H1 (cell line): Measurements from ENCODE around the gene DTX3. TPM values are rescaled to one million over a fixed set of nuclear protein-coding genes. Genes with fewer than 3 reads are reported as not detected.
A peak's percentile ranks its signal among the peaks of the same experiment; 100 is the strongest.

Experiments used
- CTCF ChIA-PET: fragments of 300-600 bp; sonication (Branson Sonifier 250); formaldehyde crosslinking; loops from one replicate; lab custom pipeline; 2021; ENCODE audit not compliant: partially characterized antibody; lab: Charles Lee
- POLR2A ChIA-PET: fragments of 300-600 bp; sonication (Branson Sonifier 250); formaldehyde crosslinking; loops from one replicate; lab custom pipeline; 2021; ENCODE audit warnings: inconsistent platforms; ENCODE audit not compliant: partially characterized antibody; lab: Charles Lee
- DNase-seq, 2 experiments: peaks; one replicate each; pipeline versions ENCODE4 v3.0.0 to v3.0.0-alpha.2; 2010 to 2022; ENCODE audit warnings: low spot score in 2 of 2, low read depth in 1 of 2, mixed read lengths in 1 of 2
- FAIRE-seq: peaks from 2 replicates; lab custom pipeline; 2011; peaks lifted over from hg19 to GRCh38; lab: Jason Lieb, UNC
- H2AFZ ChIP-seq: 2 replicates; pipeline ENCODE4 v1.8.1; 2012; ENCODE audit warnings: low read length, inconsistent platforms
- H2AK5ac ChIP-seq: 2 replicates; pipeline ENCODE4 v1.6.1; 2013; ENCODE audit warnings: low read depth, low read length
- H2BK120ac ChIP-seq: replicated peaks from 2 replicates; pipeline ENCODE3; 2013; ENCODE audit warnings: low read depth, low read length, inconsistent platforms
- H2BK12ac ChIP-seq: 2 replicates; pipeline ENCODE4 v1.6.1; 2013; ENCODE audit warnings: low read depth, low read length
- H2BK15ac ChIP-seq: 2 replicates; pipeline ENCODE4 v1.6.1; 2013; ENCODE audit warnings: low read length
- H2BK20ac ChIP-seq: 2 replicates; pipeline ENCODE4 v1.6.1; 2013; ENCODE audit warnings: low read length
- H2BK5ac ChIP-seq: 2 replicates; pipeline ENCODE4 v1.6.1; 2013; ENCODE audit warnings: low read depth, low read length
- H3K14ac ChIP-seq: 2 replicates; pipeline ENCODE4 v1.6.1; 2013; ENCODE audit warnings: inconsistent platforms; ENCODE audit not compliant: insufficient read length
- H3K18ac ChIP-seq: 2 replicates; pipeline ENCODE4 v1.6.1; 2013; ENCODE audit warnings: low read length; ENCODE audit errors: extremely low read depth
- H3K23ac ChIP-seq: 2 replicates; pipeline ENCODE4 v1.6.1; 2013; ENCODE audit warnings: inconsistent platforms; ENCODE audit not compliant: insufficient read length
- H3K23me2 ChIP-seq: 2 replicates; pipeline ENCODE4 v1.6.1; 2013; ENCODE audit warnings: low read depth, low read length
- H3K27ac ChIP-seq: 2 replicates; pipeline ENCODE4 v1.6.1; 2011; ENCODE audit warnings: low read depth, low read length, inconsistent platforms
- H3K27me3 ChIP-seq, 4 experiments: replicated peaks in 1 of 4; 1 replicate in 1 of 4; 2 replicates in 3 of 4; pipeline versions ENCODE4 v1.6.1 to v1.8.1; 2011 to 2013; ENCODE audit warnings: low read length in 3 of 4, mild to moderate bottlenecking in 3 of 4, inconsistent platforms in 2 of 4, mixed read lengths in 2 of 4, moderate library complexity in 1 of 4; ENCODE audit not compliant: control insufficient read depth in 3 of 4, insufficient read depth in 3 of 4; ENCODE audit errors: extremely low read depth in 1 of 4
- H3K36me3 ChIP-seq, 4 experiments: 2 replicates each; pipeline versions ENCODE4 v1.6.1 to v1.8.1; 2011 to 2013; ENCODE audit warnings: mild to moderate bottlenecking in 4 of 4, low read length in 3 of 4, moderate library complexity in 2 of 4, control low read depth in 1 of 4, inconsistent platforms in 1 of 4; ENCODE audit not compliant: insufficient read depth in 4 of 4, control insufficient read depth in 2 of 4
- H3K4ac ChIP-seq: replicated peaks from 2 replicates; pipeline ENCODE3; 2013; ENCODE audit warnings: low read length, low read depth, mixed read lengths, inconsistent platforms; ENCODE audit not compliant: insufficient read length
- H3K4me1 ChIP-seq, 4 experiments: replicated peaks in 1 of 4; 1 replicate in 1 of 4; 2 replicates in 3 of 4; pipeline versions ENCODE4 v1.6.1 to v1.8.1; 2011 to 2013; ENCODE audit warnings: low read length in 3 of 4, inconsistent platforms in 2 of 4, mixed read lengths in 1 of 4; ENCODE audit not compliant: insufficient read depth in 4 of 4, control insufficient read depth in 3 of 4
- H3K4me2 ChIP-seq, 2 experiments: 2 replicates each; pipeline versions ENCODE4 v1.6.1 to v1.8.1; 2011 to 2013; ENCODE audit warnings: low read depth in 2 of 2, low read length in 2 of 2, control low read depth in 1 of 2, inconsistent platforms in 1 of 2, mild to moderate bottlenecking in 1 of 2; ENCODE audit not compliant: insufficient read depth in 1 of 2
- H3K4me3 ChIP-seq, 4 experiments: fragments of 200-600, 300-600 bp in 1 of 4; sonication (generic), shearing (Covaris generic), sonication (Bioruptor Twin) in 1 of 4; 2 replicates each; pipeline versions ENCODE4 v1.5.1 to v1.8.1; 2011 to 2016; ENCODE audit warnings: low read length in 4 of 4, low read depth in 3 of 4, control low read depth in 2 of 4, inconsistent platforms in 2 of 4, mild to moderate bottlenecking in 2 of 4, mixed read lengths in 1 of 4, moderate library complexity in 1 of 4; ENCODE audit not compliant: insufficient read depth in 2 of 4; ENCODE audit errors: extremely low read depth in 1 of 4
- H3K56ac ChIP-seq: replicated peaks from 2 replicates; pipeline ENCODE3; 2013; ENCODE audit warnings: low read depth, mild to moderate bottlenecking, mixed read lengths, low read length, inconsistent platforms; ENCODE audit not compliant: insufficient read length
- H3K79me1 ChIP-seq: 2 replicates; pipeline ENCODE4 v1.6.1; 2013; ENCODE audit warnings: low read depth, low read length, control low read depth
- H3K79me2 ChIP-seq, 2 experiments: 2 replicates each; pipeline versions ENCODE4 v1.6.1 to v1.8.1; 2012 to 2013; ENCODE audit warnings: low read length in 2 of 2, mild to moderate bottlenecking in 2 of 2, inconsistent platforms in 1 of 2; ENCODE audit not compliant: insufficient read depth in 2 of 2, control insufficient read depth in 1 of 2
- H3K9ac ChIP-seq, 4 experiments: replicated peaks in 1 of 4; 1 replicate in 1 of 4; 2 replicates in 3 of 4; pipeline versions ENCODE4 v1.6.1 to v1.8.1; 2011 to 2013; ENCODE audit warnings: low read depth in 3 of 4, low read length in 3 of 4, control low read depth in 2 of 4, mild to moderate bottlenecking in 2 of 4, moderate library complexity in 2 of 4, inconsistent platforms in 1 of 4; ENCODE audit errors: extremely low read depth in 1 of 4
- H3K9me3 ChIP-seq, 2 experiments: 2 replicates each; pipeline versions ENCODE4 v1.6.1 to v1.8.1; 2012 to 2013; ENCODE audit warnings: mild to moderate bottlenecking in 2 of 2, moderate library complexity in 2 of 2, control low read depth in 1 of 2, inconsistent platforms in 1 of 2, low read depth in 1 of 2, low read length in 1 of 2, mixed read lengths in 1 of 2; ENCODE audit not compliant: insufficient read depth in 2 of 2
- H4K20me1 ChIP-seq, 2 experiments: replicated peaks in 1 of 2; 2 replicates each; pipeline versions ENCODE3 to v1.8.1; 2011 to 2013; ENCODE audit warnings: inconsistent platforms in 2 of 2, low read length in 2 of 2, mild to moderate bottlenecking in 1 of 2; ENCODE audit not compliant: insufficient read depth in 2 of 2, control insufficient read depth in 1 of 2
- H4K5ac ChIP-seq: 2 replicates; pipeline ENCODE4 v1.6.1; 2013; ENCODE audit warnings: low read length, low read depth, mixed read lengths, inconsistent platforms; ENCODE audit not compliant: insufficient read length
- H4K8ac ChIP-seq: 2 replicates; pipeline ENCODE4 v1.8.0; 2013; ENCODE audit warnings: mild to moderate bottlenecking, moderate library complexity, low read length, inconsistent platforms; ENCODE audit not compliant: insufficient read depth; ENCODE audit errors: extremely low read depth
- H4K91ac ChIP-seq: replicated peaks from 2 replicates; pipeline ENCODE3; 2013; ENCODE audit warnings: low read length, mixed read lengths, inconsistent platforms; ENCODE audit not compliant: insufficient read length
- BRCA1 ChIP-seq: IDR thresholded peaks from 2 replicates; pipeline ENCODE4 v1.6.1; 2012; ENCODE audit warnings: low read depth, low read length, improper control_type of control experiment
- CBX8 ChIP-seq: fragments of 300-800, 300-1000 bp; sonication (generic); IDR thresholded peaks from 2 replicates; pipeline ENCODE4 v1.7.1; 2016; ENCODE audit warnings: low read depth, low read length, borderline replicate concordance
- MAX ChIP-seq: IDR thresholded peaks from 2 replicates; pipeline ENCODE4 v1.6.1; 2012; ENCODE audit warnings: inconsistent platforms
- NRF1 ChIP-seq: IDR thresholded peaks from 2 replicates; pipeline ENCODE4 v1.6.1; 2011; ENCODE audit warnings: mild to moderate bottlenecking, low read depth, low read length, improper control_type of control experiment
- PHF8 ChIP-seq: fragments of 200-600 bp; sonication (generic); conservative IDR thresholded peaks from 2 replicates; pipeline ENCODE4 v1.7.1; 2012; ENCODE audit warnings: low read depth, mild to moderate bottlenecking, inconsistent platforms, low read length, moderate library complexity
- RAD21 ChIP-seq, 2 experiments: IDR thresholded peaks in 1 of 2; conservative IDR thresholded peaks in 1 of 2; 2 replicates each; pipeline ENCODE4 v1.6.1; 2011; ENCODE audit warnings: low read depth in 2 of 2, low read length in 2 of 2, improper control_type of control experiment in 1 of 2, inconsistent platforms in 1 of 2, mild to moderate bottlenecking in 1 of 2, moderate library complexity in 1 of 2
- SAP30 ChIP-seq: fragments of 300-600 bp; sonication (generic); IDR thresholded peaks from 2 replicates; pipeline ENCODE4 v1.7.1; 2012; ENCODE audit warnings: low read length, moderate library complexity, mild to moderate bottlenecking, inconsistent platforms; ENCODE audit not compliant: insufficient read depth, insufficient replicate concordance
- SIN3A ChIP-seq, 2 experiments: IDR thresholded peaks in 1 of 2; conservative IDR thresholded peaks in 1 of 2; 2 replicates each; pipeline ENCODE4 v1.6.1; 2011 to 2012; ENCODE audit warnings: low read length in 2 of 2, improper control_type of control experiment in 1 of 2, low read depth in 1 of 2, mild to moderate bottlenecking in 1 of 2
- SIRT6 ChIP-seq: IDR thresholded peaks from one replicate; pipeline ENCODE4 v1.7.1; 2012; ENCODE audit warnings: low read length, inconsistent platforms
- SUZ12 ChIP-seq: fragments of 200-600 bp; sonication (generic); IDR thresholded peaks from 2 replicates; pipeline ENCODE4 v1.6.1; 2012; ENCODE audit warnings: mild to moderate bottlenecking, inconsistent platforms, low read length, moderate library complexity, mixed read lengths
- WGBS, 2 experiments: shearing (Covaris generic) in 1 of 2; methylation state at CpG; one replicate each; pipeline versions ENCODE4 v1.1.6 to v1.1.7; 2013 to 2015; ENCODE audit warnings: low lambda C conversion rate in 2 of 2, mixed read lengths in 2 of 2, inconsistent platforms in 1 of 2, low coverage in 1 of 2, missing lambda C conversion rate in 1 of 2; ENCODE audit not compliant: insufficient replicate concordance in 2 of 2, insufficient coverage in 1 of 2, insufficient read length in 1 of 2; ENCODE audit errors: extremely low coverage in 1 of 2, missing lambda C conversion rate in 1 of 2; 5-methylcytosine and 5-hydroxymethylcytosine counted together
- polyA plus RNA-seq, 7 experiments: library from polyadenylated mRNA; depleted of rRNA in 3 of 7; stranded (reverse) in 5 of 7; unstranded in 2 of 7; fragments of >200 nt in 5 of 7; fragments of 200-250 nt in 2 of 7; gene quantifications; 1 replicate in 5 of 7; 2 replicates in 1 of 7; 4 replicates in 1 of 7; pipeline versions ENCODE4 v1.2.1 to v1.2.3, GENCODE V29; 2011 to 2013; ENCODE audit warnings: missing spikeins in 2 of 7, mixed read lengths in 2 of 7
- total RNA-seq: library from RNA; stranded (reverse); fragmentation: NEBNext Ultra II Directional; extraction: Animal tissue kit (Norgen Biotek cat#: 25700); gene quantifications from 2 replicates; pipeline ENCODE4 v1.2.1, GENCODE V29; 2021
- TF ChIP-seq, protein P1 (sequence below): IDR thresholded peaks from 2 replicates; pipeline ENCODE4 v1.6.1; 2011; ENCODE audit warnings: low read depth, mild to moderate bottlenecking, low read length; ENCODE audit not compliant: insufficient read depth

DTX3 gene
- total and polyA plus RNA-seq, 2 of the 8 experiments (the other 6 are each of a cell fraction or from before 2014, with no cell fraction given): 41.8 to 92.5 TPM

DNA sequence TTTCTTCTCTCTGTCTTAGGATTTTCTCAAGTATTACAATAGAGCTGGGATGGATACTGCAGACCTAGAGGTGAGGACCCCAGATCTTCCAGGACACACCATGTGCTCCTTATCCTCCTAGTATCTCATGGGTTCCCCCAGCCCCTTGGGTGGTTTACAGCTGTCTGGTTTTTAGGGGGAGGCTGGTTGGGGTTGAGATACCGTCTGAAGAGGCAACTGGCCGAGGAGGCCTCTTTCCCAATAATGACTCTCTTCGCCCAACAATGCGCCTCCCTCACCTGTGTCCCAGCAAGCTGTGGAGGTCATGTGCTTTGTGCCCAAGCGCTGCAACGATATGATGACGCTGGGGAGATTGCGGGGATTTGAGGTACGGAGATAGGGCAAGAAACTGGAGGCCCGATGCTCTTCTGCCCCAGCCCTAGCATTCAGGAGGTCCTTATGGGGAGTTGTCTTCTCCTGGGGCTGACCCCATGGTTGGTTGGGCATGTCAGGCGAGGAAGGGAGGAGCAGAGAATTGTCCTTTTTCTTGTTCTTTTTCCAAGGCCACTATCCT, 10.4 kb downstream of the DTX3 start:
- H3K4me2 ChIP-seq: 0 out of 4 replicates have a peak overlapping the region, but pooled peaks of 1 of the 2 experiments have one; percentile 14
- H3K9me3 ChIP-seq: no peaks in the 10 kb centered on the region
- H3K79me2 ChIP-seq: no peaks in the 10 kb centered on the region
- H3K27me3 ChIP-seq: peaks cover 29 to 88% (median 83%) of the 10 kb centered on the region in 4 experiments
- FAIRE-seq: no peak
- no peak for DNase-seq
- H3K36me3 ChIP-seq: no peaks in the 10 kb centered on the region
- no peak overlapping the region for H3K23ac ChIP-seq
- H2BK120ac ChIP-seq: no peak overlapping the region
- H3K79me1 ChIP-seq: no peaks in the 10 kb centered on the region
- H3K18ac ChIP-seq: no peak overlapping the region
- no peak overlapping the region for H3K56ac ChIP-seq
- H4K20me1 ChIP-seq: peaks cover 0 to 13% of the 10 kb centered on the region in 2 experiments
- H4K5ac ChIP-seq: no peak overlapping the region
- CTCF ChIA-PET: interaction anchor here (0.7 to 12.5 kb wide), 12 partner anchors 9 to 156 kb away, joined by 3 to 124 read pairs (median 8); partner anchors contain the start of genes B4GALNT1 and OS9
- 85% methylated on average over 11 of the region's 11 CpGs; no CpG with 5 or more reads in 1 of the 2 experiments for WGBS, 2 experiments
- no peak overlapping the region for H4K91ac ChIP-seq
- no peak overlapping the region for H2BK5ac ChIP-seq
- H3K14ac ChIP-seq: no peak overlapping the region
- no peak overlapping the region for H2BK12ac ChIP-seq
- H4K8ac ChIP-seq: no peak overlapping the region
- no peak overlapping the region for H3K9ac ChIP-seq
- H3K4me3 ChIP-seq: no peak overlapping the region
- peaks cover 2 to 18% (median 11%) of the 10 kb centered on the region in 4 experiments for H3K4me1 ChIP-seq
- no peak overlapping the region for H2AK5ac ChIP-seq
- H3K27ac ChIP-seq: no peak overlapping the region
- H3K4ac ChIP-seq: no peak overlapping the region
- POLR2A ChIA-PET: interaction anchor here (1.0 to 2.5 kb wide), 8 partner anchors 9 to 130 kb away, joined by 3 to 7 read pairs (median 4); partner anchors contain the start of genes DDIT3, DTX3, PIP4K2C and TSPAN31
- 0 out of 2 replicates have a peak overlapping the region, but pooled peaks have one; percentile 61 for H2BK20ac ChIP-seq
- no peak overlapping the region for H2AFZ ChIP-seq
- peaks cover 17% of the 10 kb centered on the region; the same call in 1 of the 2 replicates for H3K23me2 ChIP-seq
- no peak overlapping the region for H2BK15ac ChIP-seq
- TF ChIP-seq PHF8 (no peak), SIN3A (conservative IDR thresholded peaks at IDR 0.05 in 1 of 2, IDR thresholded peaks at IDR 0.05 in 1 of 2; ENCODE audit: low read depth in 1 of 2, low read length in 2 of 2) (no peak), SUZ12 (no peak), CBX8 (no peak), MAX (no peak), SAP30 (no peak), NRF1 (no peak), BRCA1 (no peak), SIRT6 (no peak), RAD21 (IDR thresholded peaks at IDR 0.05 in 1 of 2, conservative IDR thresholded peaks at IDR 0.05 in 1 of 2; ENCODE audit: low read depth in 2 of 2, low read length in 2 of 2) (no peak)
- TF ChIP-seq, protein P1, sequence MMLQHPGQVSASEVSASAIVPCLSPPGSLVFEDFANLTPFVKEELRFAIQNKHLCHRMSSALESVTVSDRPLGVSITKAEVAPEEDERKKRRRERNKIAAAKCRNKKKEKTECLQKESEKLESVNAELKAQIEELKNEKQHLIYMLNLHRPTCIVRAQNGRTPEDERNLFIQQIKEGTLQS: no peak
